Immature natural killer cell (primary cell): ENCODE results near the gene CDK18. TPM values are rescaled to one million over a fixed set of nuclear protein-coding genes. Genes with fewer than 3 reads are reported as not detected.
"Not testable (repeated sequence)": the region's sequence is repeated elsewhere in the genome, so short reads cannot be mapped to it uniquely, and the experiment has no call there.

Source experiments
- DNase-seq, 3 donors: peaks; one replicate each; pipeline ENCODE4 v3.0.0; 2022; ENCODE audit warnings: mixed read lengths in 1 of 3
- H3K27ac Mint-ChIP-seq, 6 donors: one replicate each; pipeline ENCODE4 v1.8.0; 2020; ENCODE audit warnings: mixed read lengths in 6 of 6, mild to moderate bottlenecking in 5 of 6, inconsistent platforms in 4 of 6, moderate library complexity in 3 of 6
- H3K27me3 Mint-ChIP-seq, 3 donors: one replicate each; pipeline ENCODE4 v1.8.0; 2020 to 2021; ENCODE audit warnings: low read depth in 3 of 3, mild to moderate bottlenecking in 3 of 3, mixed read lengths in 3 of 3, moderate library complexity in 3 of 3, inconsistent platforms in 1 of 3
- H3K36me3 Mint-ChIP-seq, 3 donors: one replicate each; pipeline ENCODE4 v1.8.0; 2020; ENCODE audit warnings: mixed read lengths in 3 of 3, inconsistent platforms in 2 of 3, mild to moderate bottlenecking in 2 of 3
- H3K4me1 Mint-ChIP-seq, 2 donors: one replicate each; pipeline ENCODE4 v1.8.0; 2020; ENCODE audit warnings: inconsistent platforms in 2 of 2, mild to moderate bottlenecking in 2 of 2, mixed read lengths in 2 of 2, moderate library complexity in 1 of 2
- H3K4me3 Mint-ChIP-seq, 5 donors: one replicate each; pipeline ENCODE4 v1.8.0; 2020; ENCODE audit warnings: mild to moderate bottlenecking in 5 of 5, mixed read lengths in 5 of 5, inconsistent platforms in 3 of 5, moderate library complexity in 3 of 5
- H3K9me3 Mint-ChIP-seq, 6 donors: one replicate each; pipeline ENCODE4 v1.8.0; 2020; ENCODE audit warnings: mild to moderate bottlenecking in 6 of 6, mixed read lengths in 6 of 6, inconsistent platforms in 4 of 6, moderate library complexity in 3 of 6
- polyA plus RNA-seq, 3 donors: library from polyadenylated mRNA; unstranded; fragments of 300-500 nt; fragmentation: Illumina TruSeq; gene quantifications; one replicate each; pipeline ENCODE4 v1.2.3, GENCODE V29; 2021

CDK18 gene
- polyA plus RNA-seq, 3 donors from 2014 or later: 0.61 to 0.74 TPM; not detected in 1

DNA sequence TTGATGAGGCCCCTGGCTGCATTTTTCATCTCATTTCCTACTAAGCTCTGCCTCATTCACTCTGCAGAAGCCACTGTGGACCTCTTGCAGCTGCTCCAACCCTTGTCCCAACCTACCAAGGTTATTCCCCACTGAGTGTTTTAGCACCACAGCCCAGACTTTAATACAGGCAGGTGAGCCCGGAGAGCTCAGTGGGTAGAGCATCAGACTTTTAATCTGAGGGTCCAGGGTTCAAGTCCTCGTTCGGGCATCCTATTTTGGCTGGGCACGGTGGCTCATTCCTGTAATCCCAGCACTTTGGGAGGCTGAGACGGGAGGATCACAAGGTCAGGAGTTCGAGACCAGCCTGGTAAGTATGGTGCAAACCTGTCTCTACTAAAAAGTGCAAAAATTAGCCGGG lies 30.5 kb upstream of the CDK18 start:
- H3K4me3 Mint-ChIP-seq: no peak overlapping the region
- peaks cover 0 to 2% (median 0%) of the 10 kb centered on the region in 6 donors for H3K9me3 Mint-ChIP-seq
- DNase-seq: no peak
- peaks cover 0 to 5% (median 0%) of the 10 kb centered on the region in 3 donors for H3K36me3 Mint-ChIP-seq
- no peak overlapping the region for H3K27ac Mint-ChIP-seq
- H3K4me1 Mint-ChIP-seq: peaks cover 14 to 24% of the 10 kb centered on the region in 2 donors
- peaks cover 6 to 19% (median 11%) of the 10 kb centered on the region in 3 donors for H3K27me3 Mint-ChIP-seq

DNA sequence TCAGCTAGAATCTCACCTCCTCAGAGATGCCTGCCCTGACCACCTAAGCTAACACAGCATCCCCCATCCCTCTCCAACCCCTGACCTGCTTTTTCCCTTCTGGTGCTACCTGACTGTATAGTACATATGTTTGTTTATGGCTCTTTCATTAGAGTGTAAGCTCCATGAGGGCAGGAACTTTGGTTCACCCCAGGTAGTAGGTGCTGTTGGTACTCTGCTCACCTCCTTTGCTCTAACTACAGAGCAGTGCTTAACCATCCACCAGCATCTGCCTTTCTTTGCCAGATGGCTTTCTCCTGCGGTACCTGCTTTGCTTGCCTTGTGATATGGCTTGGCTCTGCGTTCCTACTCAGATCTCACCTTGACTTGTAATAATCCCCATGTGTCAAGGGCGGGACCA lies 29.9 kb upstream of the CDK18 start:
- H3K4me1 Mint-ChIP-seq: peaks cover 18 to 28% of the 10 kb centered on the region in 2 donors
- H3K9me3 Mint-ChIP-seq: peaks cover 0 to 2% (median 0%) of the 10 kb centered on the region in 6 donors
- peak overlapping the region in 1 of 6 donors; percentile 74 for H3K27ac Mint-ChIP-seq
- H3K27me3 Mint-ChIP-seq: peaks cover 6 to 19% (median 11%) of the 10 kb centered on the region in 3 donors
- peaks cover 0 to 5% (median 0%) of the 10 kb centered on the region in 3 donors for H3K36me3 Mint-ChIP-seq
- H3K4me3 Mint-ChIP-seq: no peak overlapping the region
- no peak for DNase-seq

DNA sequence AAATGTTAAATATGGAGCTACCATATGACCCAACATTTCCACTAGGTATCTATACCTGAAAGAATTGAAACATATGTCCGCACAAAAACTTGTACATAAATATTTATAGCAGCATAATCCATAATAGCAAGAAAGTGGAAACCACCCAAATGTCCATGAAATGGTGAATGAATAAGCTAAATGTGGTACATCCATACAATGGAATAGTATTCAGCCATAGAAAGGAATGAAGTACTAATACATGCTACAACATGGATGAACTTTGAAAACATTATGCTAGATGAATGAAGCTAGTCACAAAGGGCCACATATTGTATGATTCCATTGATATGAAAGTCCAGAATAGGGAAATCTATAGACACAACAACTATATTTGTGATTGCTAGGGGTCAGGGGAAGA lies 28.6 kb upstream of the CDK18 start:
- no peak for DNase-seq
- no peak overlapping the region for H3K27ac Mint-ChIP-seq
- peaks cover 31 to 41% of the 10 kb centered on the region in 2 donors for H3K4me1 Mint-ChIP-seq
- H3K9me3 Mint-ChIP-seq: peaks cover 0 to 2% (median 0%) of the 10 kb centered on the region in 6 donors
- H3K36me3 Mint-ChIP-seq: peaks cover 0 to 5% (median 0%) of the 10 kb centered on the region in 3 donors
- no peak overlapping the region for H3K4me3 Mint-ChIP-seq
- H3K27me3 Mint-ChIP-seq: peaks cover 13 to 29% (median 19%) of the 10 kb centered on the region in 3 donors

DNA sequence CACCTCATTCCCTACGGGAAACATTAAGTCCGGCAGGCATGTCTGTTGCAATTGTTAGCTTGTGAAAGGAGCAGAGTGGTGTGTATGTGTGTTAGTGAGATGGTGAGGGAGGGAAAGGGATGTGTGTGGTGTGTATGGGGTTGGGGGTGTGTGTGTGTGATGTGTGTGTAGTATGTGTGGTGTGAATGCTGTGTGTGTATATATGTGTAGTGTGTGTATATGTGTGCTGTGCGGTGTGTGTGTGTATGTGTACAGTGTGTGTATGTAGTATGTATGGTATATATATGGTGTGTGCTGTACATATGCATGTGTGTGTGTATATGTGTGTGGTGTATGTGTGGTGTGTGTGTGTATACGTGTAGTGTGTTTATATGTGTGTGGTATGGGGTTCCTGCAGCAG lies 27.8 kb upstream of the CDK18 start:
- Mint-ChIP-seq H3K4me3 (peak overlapping the region in 2 of 5 donors; percentile 9 to 15), H3K27me3 (peaks cover 17 to 27% (median 23%) of the 10 kb centered on the region in 3 donors), H3K9me3 (peaks cover 0 to 2% (median 0%) of the 10 kb centered on the region in 6 donors), H3K27ac (peak overlapping the region in 4 of 6 donors; percentile 7 to 80 (median 37)), H3K36me3 (peaks cover 0 to 5% (median 0%) of the 10 kb centered on the region in 3 donors), H3K4me1 (peaks cover 38 to 49% of the 10 kb centered on the region in 2 donors)
- no peak for DNase-seq

DNA sequence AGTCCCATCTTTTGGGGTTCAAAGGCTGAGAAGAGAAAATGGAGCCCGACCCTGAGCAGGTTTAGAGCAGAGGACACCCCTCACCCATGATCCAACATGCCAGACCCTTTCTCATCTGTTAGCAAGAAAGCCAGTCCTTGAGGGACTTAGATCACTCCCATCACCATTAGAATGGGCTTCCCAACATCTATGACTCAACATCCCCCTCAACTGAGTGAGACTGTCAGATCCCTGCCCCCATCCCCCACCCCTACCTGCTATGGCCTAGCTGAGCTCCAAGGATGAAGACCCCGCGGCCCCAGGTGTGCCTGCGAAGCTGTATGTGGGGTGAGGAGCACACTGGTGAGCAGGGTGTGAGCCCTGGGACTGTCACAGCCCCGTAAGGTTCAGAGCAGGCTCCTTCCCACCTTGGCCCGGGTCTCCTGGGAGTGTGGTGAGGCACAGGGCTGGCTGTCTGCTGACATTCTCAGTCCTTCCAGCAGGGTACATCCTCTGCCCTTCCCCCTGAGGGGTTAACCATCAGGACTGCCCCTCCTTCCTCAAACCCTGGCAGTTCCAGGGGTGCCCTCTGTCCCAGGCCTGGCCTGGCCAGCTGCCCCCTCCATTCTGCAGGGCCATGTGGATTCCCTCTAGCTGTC lies 27.2 kb upstream of the CDK18 start:
- Mint-ChIP-seq H3K9me3 (peaks cover 0 to 2% (median 0%) of the 10 kb centered on the region in 6 donors), H3K4me1 (peaks cover 44 to 54% of the 10 kb centered on the region in 2 donors), H3K4me3 (no peak overlapping the region), H3K27ac (peak overlapping the region in 2 of 6 donors; percentile 14 to 60), H3K36me3 (peaks cover 0 to 5% (median 0%) of the 10 kb centered on the region in 3 donors), H3K27me3 (peaks cover 17 to 24% (median 23%) of the 10 kb centered on the region in 3 donors)
- DNase-seq: no peak

DNA sequence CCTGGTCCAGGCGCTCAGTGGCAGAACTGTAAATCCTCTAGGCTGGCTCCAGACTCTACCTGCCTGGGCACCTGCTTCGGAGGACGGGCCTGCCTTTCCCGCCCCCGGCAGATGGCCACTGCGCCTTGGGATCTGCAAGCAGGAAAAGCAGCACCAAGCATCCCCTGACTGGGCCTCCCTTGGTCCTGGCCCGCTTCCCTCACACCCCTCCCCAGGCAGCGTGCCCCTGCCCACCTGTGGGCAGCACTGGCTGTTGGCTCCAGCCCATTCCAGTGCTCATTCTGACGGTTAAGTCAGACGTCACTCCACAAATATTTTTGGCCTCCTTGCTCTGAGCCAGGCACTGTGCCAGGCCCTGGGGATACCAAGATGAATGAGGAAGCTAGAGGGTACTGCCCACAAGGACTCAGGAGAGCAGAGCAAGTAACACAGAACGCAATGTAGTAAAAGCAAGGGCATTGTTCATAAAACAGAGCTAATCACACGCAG lies 26.7 kb upstream of the CDK18 start:
- H3K27me3 Mint-ChIP-seq: peaks cover 17 to 24% (median 22%) of the 10 kb centered on the region in 3 donors
- peak overlapping the region in 2 of 6 donors; percentile 45 to 55 for H3K27ac Mint-ChIP-seq
- peaks cover 0 to 5% (median 0%) of the 10 kb centered on the region in 3 donors for H3K36me3 Mint-ChIP-seq

DNA sequence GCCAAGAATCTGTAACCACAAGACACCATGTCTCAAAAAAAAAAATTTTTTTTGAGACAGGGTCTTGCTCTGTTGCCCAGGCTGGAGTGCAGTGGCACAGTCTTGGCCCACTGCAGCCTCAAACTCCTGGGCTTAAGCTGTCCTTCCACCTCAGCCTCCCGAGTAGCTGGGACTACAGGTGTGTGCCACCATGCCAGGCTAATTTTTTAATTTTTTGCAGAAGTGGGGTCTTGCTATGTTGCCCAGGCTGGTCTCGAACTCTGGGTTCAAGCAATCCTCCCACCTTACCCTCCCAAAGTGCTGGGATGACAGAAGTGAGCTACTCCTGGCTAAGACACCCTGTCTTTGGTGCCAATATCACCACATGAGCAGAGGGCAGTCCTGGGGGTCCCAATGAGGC lies 25.5 kb upstream of the CDK18 start:
- Mint-ChIP-seq H3K27me3 (peaks cover 14 to 19% (median 18%) of the 10 kb centered on the region in 3 donors), H3K27ac (peak overlapping the region in 4 of 6 donors; percentile 57 to 87 (median 75)), H3K4me3 (peak overlapping the region in 1 of 5 donors; percentile 26), H3K4me1 (peaks cover 59% of the 10 kb centered on the region in 2 donors)
- H3K36me3 Mint-ChIP-seq, DNase-seq, H3K9me3 Mint-ChIP-seq: not testable (repeated sequence)

More for the DNA sequence above, 26.7 kb upstream of the CDK18 start:
- H3K4me1 Mint-ChIP-seq: peaks cover 47 to 54% of the 10 kb centered on the region in 2 donors
- peaks cover 0 to 2% (median 0%) of the 10 kb centered on the region in 6 donors for H3K9me3 Mint-ChIP-seq
- no peak for DNase-seq
- H3K4me3 Mint-ChIP-seq: no peak overlapping the region

DNA sequence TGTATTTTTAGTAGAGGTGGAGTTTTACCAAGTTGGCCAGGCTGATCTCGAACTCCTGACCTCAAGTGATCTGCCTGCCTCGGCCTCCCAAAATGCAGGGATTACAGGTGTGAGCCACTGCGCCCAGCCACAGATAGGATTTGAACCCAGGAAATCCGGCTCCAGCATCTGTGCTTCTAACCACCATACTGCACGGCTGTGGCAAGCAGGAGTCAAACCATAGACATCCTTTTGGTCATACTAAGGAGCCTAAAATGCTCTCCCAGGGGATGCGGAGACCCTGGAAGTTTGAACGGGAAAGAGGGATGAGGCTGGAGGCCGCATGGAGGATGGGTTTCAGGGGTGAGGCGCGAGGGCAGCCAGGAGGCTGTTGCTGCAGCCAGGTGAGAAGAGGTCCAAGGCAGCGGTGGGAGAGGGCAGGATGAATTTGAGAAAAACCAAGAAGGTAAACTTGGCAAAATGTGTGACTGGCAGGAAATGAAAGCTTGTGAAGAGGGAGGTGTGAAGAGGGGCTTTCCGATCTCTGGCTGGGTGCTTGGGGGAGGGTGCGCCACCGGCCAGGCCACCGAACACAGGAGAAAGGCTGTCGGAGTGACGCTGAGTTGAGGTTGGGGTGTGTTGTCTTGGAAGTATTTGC lies 24.0 kb upstream of the CDK18 start:
- Mint-ChIP-seq H3K4me1 (peaks cover 71 to 73% of the 10 kb centered on the region in 2 donors), H3K36me3 (no peaks in the 10 kb centered on the region)

DNA sequence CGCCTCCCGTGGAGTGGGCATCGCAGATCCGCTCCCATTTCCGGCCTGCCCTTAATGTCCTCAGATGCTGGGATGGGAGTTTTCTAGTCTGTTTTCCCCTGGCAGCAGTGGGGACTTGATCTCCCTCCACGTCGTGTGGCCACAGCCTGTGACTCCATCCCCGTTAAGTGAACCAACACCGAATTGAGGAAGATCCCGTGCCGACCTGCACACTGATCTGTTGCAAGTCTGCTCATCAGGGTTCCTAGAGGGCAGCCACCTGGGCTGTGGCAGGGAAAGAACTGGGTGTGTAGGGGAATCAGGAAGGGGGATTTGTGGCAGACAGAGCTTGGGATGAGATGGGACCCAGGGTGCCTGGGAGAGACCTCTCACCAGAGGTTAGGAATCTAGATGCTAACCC lies 23.3 kb upstream of the CDK18 start:
- no peaks in the 10 kb centered on the region for H3K9me3 Mint-ChIP-seq
- no peaks in the 10 kb centered on the region for H3K36me3 Mint-ChIP-seq
- peaks cover 74 to 77% of the 10 kb centered on the region in 2 donors for H3K4me1 Mint-ChIP-seq
- peak overlapping the region; percentile 76 to 86 (median 81) for H3K4me3 Mint-ChIP-seq
- peaks cover 12 to 17% (median 13%) of the 10 kb centered on the region in 3 donors for H3K27me3 Mint-ChIP-seq
- no peak for DNase-seq
- peak overlapping the region; percentile 84 to 99 (median 94) for H3K27ac Mint-ChIP-seq

More for the DNA sequence above, 24.0 kb upstream of the CDK18 start:
- H3K27me3 Mint-ChIP-seq: peaks cover 12 to 14% (median 13%) of the 10 kb centered on the region in 3 donors
- no peaks in the 10 kb centered on the region for H3K9me3 Mint-ChIP-seq
- peak; percentile 78 to 84 (median 80) for DNase-seq
- peak overlapping the region; percentile 76 to 86 (median 78) for H3K4me3 Mint-ChIP-seq
- peak overlapping the region; percentile 87 to 99 (median 95) for H3K27ac Mint-ChIP-seq

DNA sequence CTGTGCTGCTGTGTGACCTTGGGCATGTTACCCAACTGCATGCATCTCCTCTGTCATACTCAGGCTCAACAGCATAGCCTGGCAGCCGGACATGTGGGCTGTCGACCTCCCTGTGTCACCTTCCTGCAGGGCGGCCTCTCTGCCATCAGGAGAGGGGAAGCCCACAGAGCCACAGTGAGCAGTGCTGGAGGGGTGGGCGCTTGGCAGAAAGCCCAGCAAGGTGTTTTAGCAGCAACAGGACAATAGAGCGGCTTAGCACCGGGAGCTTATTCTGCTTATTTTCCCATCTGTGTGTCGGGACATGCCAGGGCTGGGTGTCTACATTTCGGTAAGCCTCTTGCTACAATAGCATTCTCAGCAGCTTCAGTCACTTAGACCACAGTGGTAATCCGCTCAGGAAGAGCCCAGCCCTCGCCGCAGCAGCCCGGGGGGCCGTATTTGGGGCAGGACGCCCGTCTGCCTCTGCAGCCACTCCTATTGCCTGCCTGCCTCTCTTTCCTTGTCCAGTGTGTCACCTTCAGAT lies 22.8 kb upstream of the CDK18 start:
- DNase-seq: peak; percentile 68 to 73 (median 70)
- peaks cover 12 to 17% (median 13%) of the 10 kb centered on the region in 3 donors for H3K27me3 Mint-ChIP-seq
- H3K4me3 Mint-ChIP-seq: peak overlapping the region; percentile 76 to 86 (median 81)
- peak overlapping the region; percentile 84 to 99 (median 94) for H3K27ac Mint-ChIP-seq
- no peaks in the 10 kb centered on the region for H3K9me3 Mint-ChIP-seq
- H3K36me3 Mint-ChIP-seq: no peaks in the 10 kb centered on the region
- peaks cover 72 to 75% of the 10 kb centered on the region in 2 donors for H3K4me1 Mint-ChIP-seq

DNA sequence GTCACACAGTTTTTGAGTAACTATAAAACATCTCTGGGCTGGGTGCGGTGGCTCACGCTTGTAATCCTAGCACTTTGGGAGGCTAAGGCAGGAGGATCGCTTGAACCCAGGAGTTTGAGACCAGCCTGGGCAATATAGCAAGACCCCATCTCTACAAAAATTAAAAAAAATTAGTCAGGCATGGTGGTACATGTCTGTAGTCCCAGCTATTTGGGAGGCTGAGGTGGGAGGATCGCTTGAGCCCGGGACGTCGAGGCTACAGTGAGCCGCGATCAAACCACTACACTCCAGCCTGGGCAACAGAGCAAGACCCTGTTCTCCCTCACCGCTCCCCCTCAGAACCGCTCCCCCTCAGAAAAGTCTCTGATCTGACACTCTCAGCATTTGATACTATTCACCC lies 21.9 kb upstream of the CDK18 start:
- not testable (repeated sequence) for H3K36me3 Mint-ChIP-seq, DNase-seq, H3K9me3 Mint-ChIP-seq
- H3K27ac Mint-ChIP-seq: peak overlapping the region; percentile 84 to 99 (median 94)
- H3K4me1 Mint-ChIP-seq: peaks cover 70 to 71% of the 10 kb centered on the region in 2 donors
- H3K27me3 Mint-ChIP-seq: peaks cover 12 to 17% (median 15%) of the 10 kb centered on the region in 3 donors
- H3K4me3 Mint-ChIP-seq: peak overlapping the region; percentile 76 to 86 (median 81)

DNA sequence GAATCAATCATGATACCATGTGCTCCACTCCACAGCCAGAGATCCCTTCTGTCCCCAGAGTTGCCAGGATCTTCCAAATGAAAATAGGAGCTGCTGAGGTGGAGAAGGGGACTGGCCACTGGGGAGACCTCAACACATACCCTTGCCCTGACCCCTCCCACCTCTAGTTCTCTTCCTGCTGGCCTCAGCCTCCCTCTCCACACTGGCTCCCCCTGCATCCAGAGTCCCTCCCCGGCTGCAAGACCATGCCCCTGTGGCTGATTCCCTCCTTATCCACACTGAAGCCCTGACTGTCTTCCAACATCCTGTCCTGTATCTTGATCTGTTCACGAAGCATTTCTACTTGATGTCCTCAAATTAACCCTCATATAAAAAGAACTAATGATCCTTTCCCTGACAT lies 21.1 kb upstream of the CDK18 start:
- no peak for DNase-seq
- peaks cover 66 to 67% of the 10 kb centered on the region in 2 donors for H3K4me1 Mint-ChIP-seq
- H3K9me3 Mint-ChIP-seq: no peaks in the 10 kb centered on the region
- peak overlapping the region; percentile 30 to 96 (median 86) for H3K27ac Mint-ChIP-seq
- H3K27me3 Mint-ChIP-seq: peaks cover 14 to 19% (median 16%) of the 10 kb centered on the region in 3 donors
- peak overlapping the region in 2 of 5 donors; percentile 50 to 56 for H3K4me3 Mint-ChIP-seq
- H3K36me3 Mint-ChIP-seq: no peaks in the 10 kb centered on the region
